Endodermal cell (in vitro differentiated cells): ENCODE measurements around the gene CKAP2L. TPM values are rescaled to one million over a fixed set of nuclear protein-coding genes. Genes with fewer than 3 reads are reported as not detected.

Source experiments
- DNase-seq: peaks from one replicate; pipeline ENCODE4 v3.0.0-alpha.2; 2017
- H3K27ac ChIP-seq: 2 replicates; pipeline ENCODE4 v1.5.1; 2013; ENCODE audit warnings: mild to moderate bottlenecking, low read depth, low read length, moderate library complexity
- H3K27me3 ChIP-seq: 2 replicates; pipeline ENCODE4 v1.6.1; 2013; ENCODE audit warnings: mild to moderate bottlenecking, low read length, moderate library complexity; ENCODE audit not compliant: insufficient read depth, control insufficient read depth, poor library complexity, severe bottlenecking
- H3K36me3 ChIP-seq: 2 replicates; pipeline ENCODE4 v1.7.0; 2013; ENCODE audit warnings: mild to moderate bottlenecking, low read length, moderate library complexity; ENCODE audit not compliant: control insufficient read depth, insufficient read depth
- H3K4me1 ChIP-seq: one replicate; pipeline ENCODE4 v1.7.0; 2013; ENCODE audit warnings: low read length; ENCODE audit not compliant: control insufficient read depth, insufficient read depth
- H3K4me3 ChIP-seq: 2 replicates; pipeline ENCODE4 v1.5.1; 2013; ENCODE audit warnings: mild to moderate bottlenecking, low read length, moderate library complexity
- H3K9ac ChIP-seq: 2 replicates; pipeline ENCODE4 v1.6.1; 2013; ENCODE audit warnings: mild to moderate bottlenecking, low read length, moderate library complexity; ENCODE audit not compliant: poor library complexity, severe bottlenecking; ENCODE audit errors: extremely low read depth
- H3K9me3 ChIP-seq: 2 replicates; pipeline ENCODE4 v1.6.1; 2013; ENCODE audit warnings: mild to moderate bottlenecking, low read length, moderate library complexity; ENCODE audit not compliant: control insufficient read depth
- H3K27ac Mint-ChIP-seq: 2 replicates; pipeline ENCODE4 v1.8.0; 2020; ENCODE audit warnings: mixed read lengths
- H3K27me3 Mint-ChIP-seq: 2 replicates; pipeline ENCODE4 v1.8.0; 2021; ENCODE audit warnings: mild to moderate bottlenecking, mixed read lengths; ENCODE audit not compliant: insufficient read depth
- H3K36me3 Mint-ChIP-seq: 2 replicates; pipeline ENCODE4 v1.8.0; 2020; ENCODE audit warnings: low read depth, mixed read lengths
- H3K4me1 Mint-ChIP-seq: 2 replicates; pipeline ENCODE4 v1.8.0; 2020; ENCODE audit warnings: mixed read lengths
- H3K4me3 Mint-ChIP-seq: 2 replicates; pipeline ENCODE4 v1.8.0; 2020; ENCODE audit warnings: mild to moderate bottlenecking, moderate library complexity, mixed read lengths
- H3K9me3 Mint-ChIP-seq: 2 replicates; pipeline ENCODE4 v1.8.0; 2020; ENCODE audit warnings: mild to moderate bottlenecking, mixed read lengths
- CTCF ChIP-seq: fragments of 200-600 bp; sonication (generic); conservative IDR thresholded peaks from 2 replicates; pipeline ENCODE4 v1.5.0; 2021; ENCODE audit warnings: antibody characterized with exemption, mild to moderate bottlenecking
- WGBS, 2 experiments: methylation state at CpG; one replicate each; pipeline versions ENCODE4 v1.1.5 to v1.1.7; 2013; ENCODE audit warnings: missing lambda C conversion rate in 2 of 2, mixed read lengths in 1 of 2; ENCODE audit not compliant: insufficient coverage in 1 of 2, insufficient read length in 1 of 2; 5-methylcytosine and 5-hydroxymethylcytosine counted together
- total RNA-seq, 2 donors: library from RNA; stranded (reverse); fragmentation: NEBNext Ultra II Directional in 1 of 2; extraction: Animal tissue kit (Norgen Biotek cat#: 25700) in 1 of 2; gene quantifications; 2 replicates in 1 of 2; 3 replicates in 1 of 2; pipeline ENCODE4 v1.2.1, GENCODE V29; 2021

Gene CKAP2L
- total RNA-seq, 2 donors from 2014 or later: 20.1 to 30.3 TPM

- H3K4me3 Mint-ChIP-seq: no peak overlapping the region
- H3K27ac Mint-ChIP-seq: no peak overlapping the region
- WGBS, 2 experiments: 85 to 87% methylated on average over 6 to 7 of the region's 7 CpGs
- H3K27me3 ChIP-seq: no peaks in the 10 kb centered on the region
- no peaks in the 10 kb centered on the region for H3K9me3 ChIP-seq
- TF ChIP-seq CTCF: no peak
- no peak overlapping the region for H3K4me3 ChIP-seq
- H3K4me1 Mint-ChIP-seq: peaks cover 2% of the 10 kb centered on the region
- no peaks in the 10 kb centered on the region for H3K4me1 ChIP-seq
- peaks cover 5% of the 10 kb centered on the region for H3K27me3 Mint-ChIP-seq
- H3K36me3 Mint-ChIP-seq: no peaks in the 10 kb centered on the region
- DNase-seq: no peak
- no peak overlapping the region for H3K27ac ChIP-seq
- H3K9ac ChIP-seq: no peak overlapping the region
- H3K36me3 ChIP-seq: no peaks in the 10 kb centered on the region
- H3K9me3 Mint-ChIP-seq: no peaks in the 10 kb centered on the region
Measured at GRCh38 chr2:112713585-112713925, 50.9 kb downstream of the CKAP2L start.

GRCh38 chr2:112712903-112713584 is 51.4 kb downstream of the CKAP2L start:
- H3K27me3 ChIP-seq: no peaks in the 10 kb centered on the region
- 91 to 93% methylated on average over 12 to 17 of the region's 17 CpGs for WGBS, 2 experiments
- no peak for DNase-seq
- H3K9me3 ChIP-seq: no peaks in the 10 kb centered on the region
- no peaks in the 10 kb centered on the region for H3K9me3 Mint-ChIP-seq
- no peak overlapping the region for H3K9ac ChIP-seq
- peaks cover 2% of the 10 kb centered on the region for H3K4me1 Mint-ChIP-seq
- H3K27ac ChIP-seq: no peak overlapping the region
- H3K36me3 Mint-ChIP-seq: no peaks in the 10 kb centered on the region
- no peak overlapping the region for H3K4me3 Mint-ChIP-seq
- peaks cover 5% of the 10 kb centered on the region for H3K27me3 Mint-ChIP-seq
- no peak for TF ChIP-seq CTCF
- H3K4me3 ChIP-seq: no peak overlapping the region
- H3K27ac Mint-ChIP-seq: no peak overlapping the region
- H3K36me3 ChIP-seq: no peaks in the 10 kb centered on the region
- H3K4me1 ChIP-seq: no peaks in the 10 kb centered on the region

GRCh38 chr2:112712465-112712864 is 51.9 kb downstream of the CKAP2L start:
- Mint-ChIP-seq H3K9me3 (no peaks in the 10 kb centered on the region), H3K27ac (no peak overlapping the region), H3K4me1 (peaks cover 2% of the 10 kb centered on the region), H3K27me3 (peaks cover 5% of the 10 kb centered on the region), H3K36me3 (no peaks in the 10 kb centered on the region), H3K4me3 (no peak overlapping the region)
- no peak overlapping the region for H3K9ac ChIP-seq
- no peak overlapping the region for H3K27ac ChIP-seq
- H3K4me1 ChIP-seq: no peaks in the 10 kb centered on the region
- WGBS, 2 experiments: 97 to 100% methylated on average over 1 to 3 of the region's 3 CpGs
- H3K36me3 ChIP-seq: no peaks in the 10 kb centered on the region
- H3K4me3 ChIP-seq: no peak overlapping the region
- no peaks in the 10 kb centered on the region for H3K9me3 ChIP-seq
- no peak for TF ChIP-seq CTCF
- H3K27me3 ChIP-seq: no peaks in the 10 kb centered on the region
- no peak for DNase-seq
